Colonic mucosa (tissue), 4 donors: ENCODE measurements around the gene HIVEP3. TPM values are rescaled to one million over a fixed set of nuclear protein-coding genes. Genes with fewer than 3 reads are reported as not detected.

ENCODE experiments used
- DNase-seq: peaks from one replicate; pipeline ENCODE4 v3.0.0-alpha.2; 2020
- H3K27ac ChIP-seq: fragments of 200-600 bp; one replicate; pipeline ENCODE4 v1.8.0; 2021
- H3K27me3 ChIP-seq: fragments of 200-600 bp; one replicate; pipeline ENCODE4 v1.8.0; 2021
- H3K36me3 ChIP-seq: fragments of 200-600 bp; one replicate; pipeline ENCODE4 v1.8.0; 2021
- H3K4me1 ChIP-seq: fragments of 200-600 bp; one replicate; pipeline ENCODE4 v1.8.0; 2021; ENCODE audit warnings: mild to moderate bottlenecking
- H3K4me3 ChIP-seq: fragments of 200-600 bp; one replicate; pipeline ENCODE4 v1.8.0; 2021
- H3K9ac ChIP-seq, 2 donors: one replicate each; pipeline ENCODE4 v1.7.0; 2013; ENCODE audit warnings: control low read depth in 2 of 2, low read depth in 2 of 2, low read length in 2 of 2
- H3K9me3 ChIP-seq: fragments of 200-600 bp; one replicate; pipeline ENCODE4 v1.8.0; 2021
- CTCF ChIP-seq: fragments of 200-600 bp; IDR thresholded peaks from one replicate; pipeline ENCODE4 v1.8.0; 2022; ENCODE audit warnings: antibody characterized with exemption, mild to moderate bottlenecking
- intact Hi-C: fragments of 100-400 bp; cut with DNase I; formaldehyde crosslinking; loops from one replicate; pipeline ENCODE4 v1.14.1; 2022
- total RNA-seq, 2 donors: library from RNA; stranded (reverse); fragmentation: NEBNext Ultra II Directional in 1 of 2; extraction: Animal tissue kit (Norgen Biotek cat#: 25700) in 1 of 2; gene quantifications; one replicate each; pipeline ENCODE4 v1.2.1, GENCODE V29; 2021
- donor health status: healthy.
- donor health status: DM: no; HTN: no; CAD: no.
- donor health status: DM: no; HTN: no; CAD: no.

Gene HIVEP3
- total RNA-seq, 2 donors from 2014 or later: 1.9 to 3.3 TPM

GRCh38 chr1:41915786-41916571 is 2.7 kb downstream of the HIVEP3 start:
- DNase-seq: no peak
- peaks cover 3% of the 10 kb centered on the region for H3K4me1 ChIP-seq

GRCh38 chr1:41914516-41914915 is 4.2 kb downstream of the HIVEP3 start:
- Histone ChIP-seq H3K4me3 (no peak overlapping the region), H3K9me3 (no peaks in the 10 kb centered on the region), H3K4me1 (peaks cover 3% of the 10 kb centered on the region), H3K36me3 (no peaks in the 10 kb centered on the region), H3K9ac (no peak overlapping the region), H3K27me3 (no peaks in the 10 kb centered on the region), H3K27ac (no peak overlapping the region)
- intact Hi-C loops: no loop called here
- no peak for DNase-seq
- no peak for TF ChIP-seq CTCF

More at GRCh38 chr1:41915786-41916571, 2.7 kb downstream of the HIVEP3 start:
- Histone ChIP-seq H3K27me3 (no peaks in the 10 kb centered on the region), H3K9me3 (no peaks in the 10 kb centered on the region), H3K36me3 (no peaks in the 10 kb centered on the region), H3K9ac (no peak overlapping the region), H3K27ac (no peak overlapping the region), H3K4me3 (no peak overlapping the region)
- intact Hi-C loops: no loop called here
- no peak for TF ChIP-seq CTCF

- intact Hi-C loops: no loop called here
- DNase-seq: no peak
- no peak overlapping the region for H3K4me3 ChIP-seq
- no peaks in the 10 kb centered on the region for H3K9me3 ChIP-seq
- peaks cover 3% of the 10 kb centered on the region for H3K4me1 ChIP-seq
- H3K27me3 ChIP-seq: no peaks in the 10 kb centered on the region
- no peak for TF ChIP-seq CTCF
- H3K9ac ChIP-seq: no peak overlapping the region
- H3K36me3 ChIP-seq: no peaks in the 10 kb centered on the region
- no peak overlapping the region for H3K27ac ChIP-seq
Observed at GRCh38 chr1:41913014-41913413, 5.7 kb downstream of the HIVEP3 start.

- intact Hi-C loops: no loop called here
- H3K27ac ChIP-seq: no peak overlapping the region
- no peak for TF ChIP-seq CTCF
- no peak for DNase-seq
- H3K4me1 ChIP-seq: no peaks in the 10 kb centered on the region
- H3K9me3 ChIP-seq: no peaks in the 10 kb centered on the region
- no peaks in the 10 kb centered on the region for H3K27me3 ChIP-seq
- no peak overlapping the region for H3K9ac ChIP-seq
- H3K36me3 ChIP-seq: no peaks in the 10 kb centered on the region
- H3K4me3 ChIP-seq: no peak overlapping the region
Observed at GRCh38 chr1:41908288-41908895, 10.3 kb downstream of the HIVEP3 start.

GRCh38 chr1:41907446-41907845 is 11.3 kb downstream of the HIVEP3 start:
- H3K27ac ChIP-seq: no peak overlapping the region
- no peaks in the 10 kb centered on the region for H3K36me3 ChIP-seq
- H3K9me3 ChIP-seq: no peaks in the 10 kb centered on the region
- no peaks in the 10 kb centered on the region for H3K4me1 ChIP-seq
- H3K27me3 ChIP-seq: no peaks in the 10 kb centered on the region
- no peak for TF ChIP-seq CTCF
- H3K4me3 ChIP-seq: no peak overlapping the region
- no peak overlapping the region for H3K9ac ChIP-seq
- no peak for DNase-seq
- intact Hi-C loops: no loop called here
